Keratinocyte (primary cell): Measurements from ENCODE around the gene SPANXN4.

Experiments
- EZH2 ChIP-seq: IDR thresholded peaks from one replicate; pipeline ENCODE4 v1.6.1; 2012; ENCODE audit warnings: inconsistent platforms, mild to moderate bottlenecking, low read length, moderate library complexity
- TF ChIP-seq, protein P1 (sequence below), 3 experiments: IDR thresholded peaks in 1 of 3; conservative IDR thresholded peaks in 1 of 3; optimal IDR thresholded peaks in 1 of 3; 2 replicates in 2 of 3; 3 replicates in 1 of 3; pipeline versions ENCODE3 to v1.5.1; 2011; ENCODE audit warnings: low read length in 3 of 3, mild to moderate bottlenecking in 3 of 3, moderate library complexity in 2 of 3, control low read depth in 1 of 3, inconsistent platforms in 1 of 3; ENCODE audit not compliant: insufficient read depth in 2 of 3; ENCODE audit errors: extremely low read depth in 1 of 3

GRCh38 chrX:143081231-143081630 lies 55.5 kb downstream of the SPANXN4 start:
- TF ChIP-seq, protein P1, sequence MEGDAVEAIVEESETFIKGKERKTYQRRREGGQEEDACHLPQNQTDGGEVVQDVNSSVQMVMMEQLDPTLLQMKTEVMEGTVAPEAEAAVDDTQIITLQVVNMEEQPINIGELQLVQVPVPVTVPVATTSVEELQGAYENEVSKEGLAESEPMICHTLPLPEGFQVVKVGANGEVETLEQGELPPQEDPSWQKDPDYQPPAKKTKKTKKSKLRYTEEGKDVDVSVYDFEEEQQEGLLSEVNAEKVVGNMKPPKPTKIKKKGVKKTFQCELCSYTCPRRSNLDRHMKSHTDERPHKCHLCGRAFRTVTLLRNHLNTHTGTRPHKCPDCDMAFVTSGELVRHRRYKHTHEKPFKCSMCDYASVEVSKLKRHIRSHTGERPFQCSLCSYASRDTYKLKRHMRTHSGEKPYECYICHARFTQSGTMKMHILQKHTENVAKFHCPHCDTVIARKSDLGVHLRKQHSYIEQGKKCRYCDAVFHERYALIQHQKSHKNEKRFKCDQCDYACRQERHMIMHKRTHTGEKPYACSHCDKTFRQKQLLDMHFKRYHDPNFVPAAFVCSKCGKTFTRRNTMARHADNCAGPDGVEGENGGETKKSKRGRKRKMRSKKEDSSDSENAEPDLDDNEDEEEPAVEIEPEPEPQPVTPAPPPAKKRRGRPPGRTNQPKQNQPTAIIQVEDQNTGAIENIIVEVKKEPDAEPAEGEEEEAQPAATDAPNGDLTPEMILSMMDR (optimal IDR thresholded peaks at IDR 0.05 in 1 of 3, IDR thresholded peaks at IDR 0.05 in 1 of 3, conservative IDR thresholded peaks at IDR 0.05 in 1 of 3; ENCODE audit: extremely low read depth in 1 of 3, insufficient read depth in 2 of 3, low read length in 3 of 3) = no peak
- TF ChIP-seq EZH2 = no peak
